Measurements from ENCODE around the gene IMPG1.

IMPG1 gene

GRCh38 chr6:76072562-76072961 is at the start of gene IMPG1:
IMPG1 (minus strand) TSS chr6:76072662; CDS start chr6:76072488, 174 bp downstream.
- FAIRE-seq, result no peak

- FAIRE-seq, result no peak
These were observed 47.8 kb upstream of the IMPG1 start for GRCh38 chr6:76120302-76120701.

- no peak for FAIRE-seq
These were observed 819 bp upstream of the IMPG1 start for GRCh38 chr6:76073281-76073680.

GRCh38 chr6:76057469-76057868 is 15.0 kb downstream of the IMPG1 start:
- FAIRE-seq, result no peak

GRCh38 chr6:76052314-76052713 is 20.1 kb downstream of the IMPG1 start:
- no peak for FAIRE-seq

- no peak for FAIRE-seq
These were observed 28.8 kb downstream of the IMPG1 start for GRCh38 chr6:76043690-76044089.

GRCh38 chr6:76035713-76036112 is 36.7 kb downstream of the IMPG1 start:
- no peak for FAIRE-seq

GRCh38 chr6:76026101-76026500 is 46.4 kb downstream of the IMPG1 start:
- no peak for FAIRE-seq

- no peak for FAIRE-seq
These were observed 57.6 kb downstream of the IMPG1 start for GRCh38 chr6:76014626-76015530.

- no peak for FAIRE-seq
These were observed 68.3 kb downstream of the IMPG1 start for GRCh38 chr6:76004202-76004601.

GRCh38 chr6:76003686-76004085 is 68.8 kb downstream of the IMPG1 start:
- no peak for FAIRE-seq

- FAIRE-seq, result peak; percentile 39
These were observed 69.3 kb downstream of the IMPG1 start for GRCh38 chr6:76003113-76003512.

GRCh38 chr6:76000629-76001028 is 71.8 kb downstream of the IMPG1 start:
- FAIRE-seq, result no peak

GRCh38 chr6:75997696-75998095 is 74.8 kb downstream of the IMPG1 start:
- no peak for FAIRE-seq

- no peak for FAIRE-seq
These were observed 79.0 kb downstream of the IMPG1 start for GRCh38 chr6:75993236-75994162.

GRCh38 chr6:75991941-75992340 is 80.5 kb downstream of the IMPG1 start:
- FAIRE-seq, result no peak

- no peak for FAIRE-seq
These were observed 85.5 kb downstream of the IMPG1 start for GRCh38 chr6:75986935-75987334.

- no peak for FAIRE-seq
These were observed 96.6 kb downstream of the IMPG1 start for GRCh38 chr6:75975904-75976303.

- FAIRE-seq, result no peak
These were observed 102.4 kb downstream of the IMPG1 start for GRCh38 chr6:75970093-75970492.

GRCh38 chr6:75968143-75968542 is 104.3 kb downstream of the IMPG1 start:
- peak; percentile 43 for FAIRE-seq

- FAIRE-seq, result no peak
These were observed 108.9 kb downstream of the IMPG1 start for GRCh38 chr6:75963569-75963968.

- FAIRE-seq, result no peak
These were observed 120.3 kb downstream of the IMPG1 start for GRCh38 chr6:75952128-75952527.

- FAIRE-seq, result no peak
These were observed 124.5 kb downstream of the IMPG1 start for GRCh38 chr6:75947935-75948334.

Data from endometrium (tissue), 2 donors.